Measurements from ENCODE around the gene FAM83D.
"Not testable (repeated sequence)": the region's sequence is repeated elsewhere in the genome, so short reads cannot be mapped to it uniquely, and the experiment has no call there.

FAM83D gene

DNA sequence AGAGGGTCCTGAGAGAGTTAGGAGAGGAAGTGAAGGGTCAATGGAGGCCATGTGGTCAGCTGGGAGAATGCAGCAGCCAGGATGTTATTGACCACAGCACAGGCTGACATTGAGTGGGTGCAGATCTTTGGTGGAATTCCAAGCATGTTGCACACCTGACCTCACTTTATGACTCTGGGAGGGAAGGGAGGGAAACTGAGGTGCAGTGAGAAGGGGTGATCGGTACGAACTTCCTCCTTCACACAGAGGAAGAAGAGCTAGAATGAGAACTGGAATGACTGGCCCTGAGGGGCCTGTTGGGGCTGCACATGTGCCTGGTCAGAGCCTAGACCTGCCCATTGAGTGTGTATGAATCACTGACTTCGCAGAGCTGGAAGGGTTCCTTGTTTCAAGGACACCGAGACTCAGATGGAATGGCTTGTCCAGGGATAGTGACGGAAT is 9.8 kb downstream of the FAM83D start:
- no peak for DNase-seq (ENCODE audit: low spot score)

DNA sequence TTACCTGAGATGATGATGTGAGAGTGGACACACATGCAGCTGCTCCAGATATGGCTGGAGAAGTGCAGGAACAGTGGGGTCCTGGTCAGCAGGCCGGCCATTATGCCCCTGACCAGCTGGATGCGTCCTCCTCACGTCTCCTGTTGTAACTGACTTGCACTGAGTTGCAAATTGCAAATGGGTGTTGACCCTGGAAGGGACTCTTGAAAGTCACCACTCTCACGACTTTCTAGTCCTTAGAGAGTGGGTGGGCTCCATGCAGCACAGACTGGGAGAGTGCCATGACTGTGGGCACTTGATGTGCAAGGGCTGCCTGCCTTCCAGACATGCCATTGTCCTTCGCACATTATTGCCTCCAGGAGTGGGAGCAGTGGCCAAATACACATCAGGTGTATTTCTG is 10.8 kb downstream of the FAM83D start:
- no peak for DNase-seq (ENCODE audit: low spot score)

DNA sequence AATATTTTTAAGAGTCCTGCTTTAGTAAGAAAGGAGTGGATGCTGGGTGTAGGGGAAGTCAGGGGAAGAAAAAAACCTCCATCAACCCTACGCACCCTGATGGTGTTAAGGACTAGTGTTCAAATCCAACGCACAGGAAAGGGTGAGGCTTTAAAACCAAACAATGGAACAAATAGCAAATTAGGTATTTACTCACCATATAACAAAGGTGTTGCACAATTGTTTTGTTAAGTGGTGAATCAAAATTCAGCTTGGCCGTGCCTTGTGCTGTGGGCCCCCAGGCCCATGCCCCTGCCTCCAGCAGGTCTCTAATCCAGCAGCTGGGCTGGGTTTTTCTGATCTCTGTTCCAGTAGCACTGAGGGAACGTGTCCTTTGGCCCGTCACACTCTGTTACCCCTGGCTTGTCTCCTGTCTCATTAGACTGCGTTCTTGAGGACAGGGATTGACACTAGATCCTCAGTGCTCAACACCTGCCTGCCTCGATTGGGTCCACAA is 11.8 kb downstream of the FAM83D start:
- DNase-seq (ENCODE audit: low spot score) = no peak

DNA sequence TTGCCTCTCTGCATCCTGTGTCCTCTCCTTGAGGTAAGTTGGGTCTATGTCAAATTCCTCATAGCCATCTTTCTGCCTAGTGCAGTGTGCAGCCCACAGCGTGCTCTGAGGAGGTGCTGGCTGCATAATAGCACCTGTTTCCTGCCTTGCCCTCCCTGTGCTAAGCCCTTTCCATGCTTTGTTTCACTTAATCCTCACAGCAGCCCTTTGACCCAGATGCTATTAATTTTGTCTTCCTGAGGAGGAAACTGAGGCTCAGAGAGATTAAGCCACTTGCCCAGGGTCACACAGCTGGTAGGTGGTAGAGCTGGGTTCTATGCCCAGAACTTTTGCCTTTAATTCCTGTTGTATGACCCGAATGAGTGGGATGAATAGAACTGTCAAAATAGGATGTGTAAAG is 13.5 kb downstream of the FAM83D start:
- no peak for DNase-seq (ENCODE audit: low spot score)

DNA sequence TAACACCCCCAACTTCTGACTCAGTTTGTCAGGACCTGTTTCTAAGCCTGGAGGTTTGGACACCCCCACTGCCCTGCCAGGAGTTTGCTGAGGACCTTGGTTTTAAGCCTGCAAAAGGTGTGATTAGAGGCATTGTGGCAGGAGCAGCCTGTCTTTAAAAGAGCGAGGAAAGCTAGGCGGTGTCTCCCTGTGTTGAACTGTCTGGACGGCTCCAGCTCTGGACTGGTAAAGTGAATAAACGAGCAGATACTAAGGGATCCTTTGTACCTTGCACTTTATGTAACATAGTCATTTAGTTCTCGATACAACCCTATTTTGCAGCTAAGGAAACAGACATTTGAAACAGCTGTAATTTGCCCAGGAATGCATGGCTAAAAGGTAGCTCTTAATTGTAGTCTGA is 14.4 kb downstream of the FAM83D start:
- DNase-seq (ENCODE audit: low spot score) = no peak

DNA sequence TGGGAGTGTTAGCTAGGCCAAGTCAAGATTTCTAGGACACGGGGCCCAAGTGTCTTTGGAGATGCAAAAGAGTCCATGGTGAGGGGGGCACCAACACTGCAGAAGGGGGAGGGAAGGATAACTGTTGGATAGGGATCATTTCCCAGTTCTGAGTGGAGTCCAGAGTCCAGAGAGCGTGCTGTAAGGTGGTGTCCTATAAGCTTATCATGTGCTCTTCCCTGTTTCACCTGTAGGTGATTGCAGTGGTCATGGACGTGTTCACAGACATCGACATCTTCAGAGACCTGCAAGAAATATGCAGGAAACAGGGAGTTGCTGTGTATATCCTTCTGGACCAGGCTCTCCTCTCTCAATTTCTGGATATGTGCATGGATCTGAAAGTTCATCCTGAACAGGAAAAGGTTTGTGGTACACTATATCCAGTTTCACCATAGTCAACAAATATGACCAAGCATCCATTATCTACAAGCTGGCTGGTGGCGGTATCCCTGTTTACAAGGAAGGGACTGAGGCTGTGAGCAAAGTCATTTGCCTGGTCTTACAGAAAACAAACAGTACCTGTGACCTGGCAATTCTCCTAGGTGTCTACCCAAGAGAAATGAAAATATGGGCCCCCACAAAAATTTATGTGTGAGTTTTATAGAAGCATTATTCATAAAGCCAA is 15.6 kb downstream of the FAM83D start:
- DNase-seq (ENCODE audit: low spot score) = no peak

DNA sequence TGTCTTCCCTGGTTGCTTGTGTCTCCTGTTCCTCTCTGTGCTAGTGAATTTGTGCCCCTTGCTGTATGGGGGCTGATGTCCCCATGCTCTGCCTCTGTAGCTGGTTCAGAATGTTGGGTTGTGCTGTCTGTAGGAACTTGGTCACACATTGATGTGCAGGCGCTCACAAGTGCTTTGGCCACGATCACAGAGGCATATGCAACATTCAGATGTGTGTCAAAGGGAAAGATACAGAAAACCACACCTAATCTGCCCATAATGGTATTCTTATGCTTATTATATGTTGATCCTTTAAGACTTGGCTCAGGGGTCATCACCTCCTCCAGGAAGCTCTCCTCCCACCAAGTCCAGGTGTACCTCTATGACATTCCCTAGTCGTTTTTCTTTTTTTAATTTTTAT is 18.8 kb downstream of the FAM83D start:
- no peak for DNase-seq (ENCODE audit: low spot score)

DNA sequence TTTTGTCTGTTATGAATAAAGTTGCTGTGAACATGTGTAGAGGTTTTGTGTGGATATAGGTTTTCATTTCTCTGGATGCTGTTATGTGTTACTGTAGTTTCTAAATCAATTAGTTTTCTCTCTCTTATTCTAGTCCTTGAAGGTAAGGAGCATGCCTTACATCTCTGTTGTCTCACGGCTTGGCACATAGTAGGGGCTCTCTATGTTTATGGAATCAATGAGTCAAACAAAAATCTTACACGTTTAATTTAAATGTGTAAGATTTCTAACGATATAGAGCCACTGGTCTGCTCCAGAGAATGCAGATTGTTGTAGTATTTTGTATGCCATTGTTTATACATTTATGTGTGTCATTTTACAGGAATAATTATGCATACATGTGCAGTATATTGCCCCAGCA is 20.6 kb downstream of the FAM83D start:
- DNase-seq (ENCODE audit: low spot score) = no peak

DNA sequence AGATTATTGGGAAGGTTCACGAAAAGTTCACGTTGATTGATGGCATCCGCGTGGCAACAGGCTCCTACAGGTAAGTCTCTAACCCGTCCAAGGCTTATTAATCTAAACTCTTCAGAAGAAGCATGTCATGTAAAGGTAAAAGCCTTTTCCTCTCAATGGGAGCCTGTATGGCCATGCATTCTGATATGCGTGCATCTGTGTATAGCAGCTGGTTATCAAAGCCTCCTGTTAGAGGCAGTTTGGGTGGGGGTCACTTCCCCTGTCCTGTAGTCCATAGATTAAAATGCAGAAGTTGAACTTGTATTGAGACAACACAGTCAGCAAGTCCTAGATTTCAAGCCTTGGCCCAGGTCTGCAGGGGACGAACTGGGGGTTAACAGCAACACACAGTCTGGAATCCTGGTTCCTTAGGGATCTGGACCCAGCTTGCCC is 21.7 kb downstream of the FAM83D start:
- DNase-seq (ENCODE audit: low spot score) = no peak

DNA sequence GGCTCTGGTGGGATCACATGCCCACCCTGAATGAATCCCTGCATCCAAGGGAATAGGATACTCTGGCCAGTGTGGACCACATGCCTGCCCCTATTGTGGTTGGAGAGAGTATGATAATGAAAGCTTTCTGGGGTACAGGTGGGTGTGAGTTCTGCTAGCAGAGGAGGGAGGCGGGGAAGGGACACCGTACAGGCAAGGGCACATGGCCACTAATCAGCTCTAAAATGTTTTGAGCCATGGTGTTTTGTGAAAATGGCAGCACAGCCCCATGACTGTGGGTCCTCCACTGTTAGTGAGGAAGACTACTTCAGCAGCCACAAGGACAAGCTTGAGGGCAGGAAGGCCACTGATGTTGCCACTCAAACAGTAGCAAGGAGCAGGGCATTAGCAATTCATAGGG is 24.0 kb downstream of the FAM83D start:
- no peak for DNase-seq (ENCODE audit: low spot score)

DNA sequence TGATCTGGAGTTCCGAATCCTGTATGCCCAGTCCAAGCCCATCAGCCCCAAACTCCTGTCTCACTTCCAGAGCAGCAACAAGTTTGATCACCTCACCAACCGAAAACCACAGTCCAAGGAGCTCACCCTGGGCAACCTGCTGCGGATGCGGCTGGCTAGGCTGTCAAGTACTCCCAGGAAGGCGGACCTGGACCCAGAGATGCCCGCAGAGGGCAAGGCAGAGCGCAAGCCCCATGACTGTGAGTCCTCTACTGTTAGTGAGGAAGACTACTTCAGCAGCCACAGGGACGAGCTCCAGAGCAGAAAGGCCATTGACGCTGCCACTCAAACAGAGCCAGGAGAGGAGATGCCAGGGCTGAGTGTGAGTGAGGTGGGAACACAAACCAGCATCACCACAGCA is 25.4 kb downstream of the FAM83D start:
- DNase-seq (ENCODE audit: low spot score) = no peak

DNA sequence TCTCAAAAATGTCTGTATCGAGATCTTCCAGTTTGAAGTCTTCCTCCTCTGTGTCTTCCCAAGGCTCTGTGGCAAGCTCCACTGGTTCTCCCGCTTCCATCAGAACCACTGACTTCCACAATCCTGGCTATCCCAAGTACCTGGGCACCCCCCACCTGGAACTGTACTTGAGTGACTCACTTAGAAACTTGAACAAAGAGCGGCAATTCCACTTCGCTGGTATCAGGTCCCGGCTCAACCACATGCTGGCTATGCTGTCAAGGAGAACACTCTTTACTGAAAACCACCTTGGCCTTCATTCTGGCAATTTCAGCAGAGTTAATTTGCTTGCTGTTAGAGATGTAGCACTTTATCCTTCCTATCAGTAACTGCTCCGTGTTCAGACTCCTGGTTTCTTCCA is 25.9 kb downstream of the FAM83D start:
- DNase-seq (ENCODE audit: low spot score) = no peak

DNA sequence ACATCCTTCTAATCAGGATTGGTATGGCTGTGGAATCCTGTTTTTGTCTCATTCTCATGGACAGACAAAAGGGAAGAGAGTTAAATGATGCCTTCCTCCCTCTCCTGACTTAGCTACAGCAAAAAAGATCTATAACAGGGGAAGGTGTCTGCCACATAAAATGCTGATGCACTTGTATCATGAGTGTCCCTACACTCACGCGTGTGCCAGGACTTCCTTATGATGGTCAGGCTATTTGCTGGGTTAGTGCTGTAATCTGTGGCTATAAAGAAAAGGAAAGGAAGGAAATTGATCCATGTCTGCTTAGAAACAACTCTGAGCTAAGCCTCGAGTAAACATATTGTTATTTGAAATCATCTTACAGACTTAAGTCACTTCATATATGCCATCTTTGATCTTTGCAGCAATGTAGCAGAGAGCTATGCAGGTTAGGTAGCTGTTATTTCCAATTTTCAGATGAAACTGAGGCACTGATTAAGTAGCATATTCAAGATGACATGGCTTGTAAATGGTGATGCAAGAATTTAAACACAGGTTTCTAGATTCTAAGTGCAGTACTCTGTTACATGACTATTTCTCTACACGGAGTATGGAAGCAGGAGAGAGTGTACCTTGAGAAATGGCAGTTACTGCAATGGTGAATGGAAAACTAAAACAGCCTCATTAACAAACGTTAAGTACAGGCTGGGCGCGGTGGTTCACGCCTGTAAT is 27.6 kb downstream of the FAM83D start:
- DNase-seq (ENCODE audit: low spot score) = no peak

DNA sequence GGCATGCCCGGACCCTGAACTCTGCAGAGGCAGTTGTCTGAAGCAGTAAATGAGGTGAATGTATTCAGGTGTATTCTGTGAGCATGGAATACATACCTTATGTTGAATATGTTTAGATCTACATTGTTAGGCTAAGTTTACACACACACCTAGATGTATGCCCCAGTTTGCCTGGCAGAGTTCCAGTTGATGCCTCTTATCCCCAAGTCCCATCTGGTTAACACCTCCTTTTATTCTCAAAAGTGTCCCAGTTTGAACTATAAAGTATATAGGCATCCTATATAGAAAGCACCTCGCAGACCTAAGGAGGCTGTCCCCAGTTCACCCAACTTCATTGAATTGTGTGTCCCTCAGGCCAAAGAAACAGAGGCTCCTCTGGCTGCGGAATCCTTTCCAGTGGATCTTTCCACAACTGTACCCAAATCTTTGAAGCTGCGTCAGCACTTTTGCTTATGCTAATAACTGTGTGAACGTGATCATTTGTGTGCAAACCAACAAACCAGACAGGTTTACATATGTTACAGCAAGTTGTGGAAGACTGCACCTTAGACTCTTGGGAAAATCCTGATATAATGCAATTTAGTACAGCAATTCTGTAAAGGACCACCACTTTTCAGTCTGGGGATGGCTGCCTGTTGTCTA is 31.1 kb downstream of the FAM83D start:
- no peak for DNase-seq (ENCODE audit: low spot score)

DNA sequence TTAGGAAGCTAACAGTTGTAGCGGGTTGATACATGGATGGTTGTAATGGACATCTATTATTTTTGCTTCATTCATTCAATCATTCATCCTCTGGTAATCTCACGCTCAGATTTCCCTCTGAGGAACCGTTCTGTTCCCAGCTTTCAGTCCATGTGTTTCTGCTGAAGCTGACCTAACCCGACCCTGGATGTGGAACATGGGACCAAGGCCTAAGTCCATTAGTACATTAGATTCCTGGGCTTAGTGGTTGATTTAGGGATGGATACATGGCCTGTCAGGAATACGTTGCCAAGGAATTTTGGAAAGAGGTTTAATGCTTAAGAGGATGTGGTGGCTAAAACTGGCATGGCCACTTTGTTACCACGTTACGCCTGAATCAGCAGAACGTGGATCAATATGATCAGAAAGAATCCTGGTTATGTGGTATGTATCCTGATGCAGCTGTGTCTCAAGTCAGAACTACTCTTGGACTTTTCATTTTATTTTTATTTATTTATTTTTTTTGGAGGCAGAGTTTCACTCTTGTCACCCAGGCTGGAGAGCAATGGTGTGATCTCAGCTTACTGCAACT is 31.8 kb downstream of the FAM83D start:
- no peak for DNase-seq (ENCODE audit: low spot score)

DNA sequence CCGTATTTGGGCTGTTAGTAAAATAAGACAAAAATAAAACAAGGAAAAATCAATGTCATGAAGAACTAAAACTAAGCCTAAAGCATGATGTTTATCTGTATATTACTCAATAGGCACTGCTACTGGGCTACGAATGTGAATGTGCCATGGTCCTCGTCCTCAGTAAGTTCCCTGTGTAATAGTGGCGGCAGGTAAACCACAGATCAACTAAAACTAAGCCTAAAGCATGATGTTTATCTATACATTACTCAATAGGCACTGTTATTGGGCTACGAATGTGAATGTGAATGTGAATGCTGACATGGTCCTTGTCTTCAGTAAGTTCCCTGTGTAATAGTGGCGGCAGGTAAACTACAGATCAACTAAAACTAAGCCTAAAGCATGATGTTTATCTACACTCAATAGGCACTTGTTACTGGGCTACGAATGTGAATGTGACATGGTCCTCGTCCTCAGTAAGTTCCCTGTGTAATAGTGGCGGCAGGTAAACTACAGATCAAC is 34.0 kb downstream of the FAM83D start:
- not testable (repeated sequence) for DNase-seq (ENCODE audit: low spot score)

DNA sequence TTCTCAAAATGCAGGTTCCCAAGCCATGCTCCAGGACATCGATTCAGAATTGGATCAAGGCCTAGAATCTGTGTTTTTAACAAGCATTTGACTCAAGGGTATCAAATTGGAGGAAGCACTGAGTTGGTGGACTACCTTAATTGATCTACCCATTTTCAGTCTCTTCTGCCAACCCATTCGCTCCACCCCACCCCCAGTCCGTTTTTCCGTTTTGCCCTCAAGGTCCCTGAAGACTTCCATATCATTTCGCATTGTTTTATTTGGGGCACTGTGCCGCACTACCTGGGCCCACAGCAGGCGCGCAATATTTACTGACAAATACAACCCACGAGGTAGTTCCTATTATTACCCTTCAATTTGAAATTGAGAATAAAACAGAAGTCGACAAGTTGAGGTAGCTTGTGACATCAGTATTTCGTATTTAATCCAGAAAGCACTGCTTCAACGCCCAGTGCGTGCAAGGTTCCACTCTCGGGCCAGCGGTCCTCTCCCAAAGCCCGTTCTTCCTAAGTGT is 35.4 kb downstream of the FAM83D start:
- no peak for DNase-seq (ENCODE audit: low spot score)

DNA sequence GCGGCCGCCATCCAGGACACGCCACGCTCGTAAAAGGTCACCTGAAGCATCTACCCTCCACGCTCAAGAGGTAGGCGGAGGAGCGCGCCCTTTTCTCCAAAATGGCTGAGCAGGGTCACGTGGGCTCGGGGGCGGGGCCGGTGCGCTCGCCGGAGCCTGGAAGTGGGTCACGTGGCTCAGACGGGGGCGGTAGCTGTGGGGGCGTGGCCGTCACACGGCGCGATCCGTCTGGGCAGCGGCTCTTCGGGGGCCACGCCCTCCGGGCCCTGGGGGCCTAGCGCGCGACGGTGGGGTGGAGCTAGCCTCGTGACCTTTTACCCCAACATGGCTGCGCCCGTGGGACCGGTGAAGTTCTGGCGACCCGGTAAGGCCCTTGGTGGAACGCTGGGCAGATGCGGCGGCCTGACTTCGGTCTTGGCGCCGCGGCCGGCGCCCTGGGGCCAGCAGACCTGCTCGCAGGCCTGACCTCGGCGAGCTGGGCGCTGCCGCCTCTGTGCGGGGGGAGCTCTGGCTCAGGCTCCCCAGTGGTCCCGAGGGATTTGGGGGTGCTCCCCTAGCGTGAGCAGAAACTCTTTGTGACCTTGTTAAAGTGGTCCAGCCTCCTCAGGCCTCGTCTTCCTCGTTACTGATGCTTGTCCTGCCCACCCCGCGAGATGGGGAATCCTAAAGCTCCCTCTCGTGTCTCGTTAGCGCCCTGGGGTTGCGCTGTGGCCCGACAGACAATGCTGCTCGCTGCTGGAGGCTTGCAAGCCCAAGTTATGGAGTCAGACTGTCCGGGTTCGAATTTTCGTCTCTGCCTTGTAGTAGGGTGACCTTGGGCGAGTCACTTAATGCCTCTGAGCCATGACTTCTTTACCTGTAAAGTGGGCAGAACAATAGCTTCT is 36.1 kb downstream of the FAM83D start, which contains the start of gene DHX35:
DHX35 (plus strand) TSS at position 301 of the 884 bp plus-strand sequence; CDS start at position 325, 24 bp downstream.
- DNase-seq (ENCODE audit: low spot score) = peak; percentile 97

DNA sequence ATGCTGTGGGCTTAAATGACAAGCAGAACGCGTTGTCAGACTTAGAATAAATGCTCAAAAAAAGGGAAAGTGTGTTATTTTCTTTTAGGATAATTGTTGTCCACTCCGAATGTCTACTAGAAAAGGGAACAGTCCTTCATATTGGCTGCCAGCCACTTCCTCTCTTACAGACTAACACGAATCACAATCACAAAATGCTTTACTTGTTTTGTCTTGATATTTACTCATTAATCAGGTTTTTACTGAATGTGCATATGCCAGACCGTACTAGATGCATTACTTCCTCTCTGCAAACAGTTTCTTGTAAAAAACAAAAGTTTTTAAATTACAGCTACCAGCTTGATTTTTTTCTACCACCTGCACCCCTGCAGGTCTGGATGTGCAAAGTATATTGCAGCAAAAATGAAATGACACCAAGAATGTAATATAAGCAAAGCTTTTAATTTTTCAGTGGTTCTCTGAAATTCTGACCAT is 36.7 kb downstream of the FAM83D start:
- DNase-seq (ENCODE audit: low spot score) = no peak

DNA sequence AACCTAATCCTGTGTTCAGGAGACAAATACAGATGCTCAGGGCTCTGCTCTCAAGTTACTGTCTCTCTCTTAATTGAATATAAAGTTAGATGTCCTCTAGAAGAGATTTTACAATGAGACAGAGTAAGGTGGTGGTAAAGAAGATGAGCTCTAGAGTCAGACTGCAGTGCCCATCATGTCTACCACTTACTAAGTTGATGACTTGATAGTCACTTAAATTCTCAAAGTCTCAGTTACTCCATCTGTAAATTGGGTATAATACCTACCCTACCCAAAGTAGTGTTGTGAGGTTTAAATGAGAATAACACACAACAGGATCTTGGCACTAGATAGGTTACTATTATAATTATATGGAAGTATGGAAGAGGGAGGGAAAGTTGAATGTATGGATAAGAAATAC is 37.5 kb downstream of the FAM83D start:
- DNase-seq (ENCODE audit: low spot score) = no peak

DNA sequence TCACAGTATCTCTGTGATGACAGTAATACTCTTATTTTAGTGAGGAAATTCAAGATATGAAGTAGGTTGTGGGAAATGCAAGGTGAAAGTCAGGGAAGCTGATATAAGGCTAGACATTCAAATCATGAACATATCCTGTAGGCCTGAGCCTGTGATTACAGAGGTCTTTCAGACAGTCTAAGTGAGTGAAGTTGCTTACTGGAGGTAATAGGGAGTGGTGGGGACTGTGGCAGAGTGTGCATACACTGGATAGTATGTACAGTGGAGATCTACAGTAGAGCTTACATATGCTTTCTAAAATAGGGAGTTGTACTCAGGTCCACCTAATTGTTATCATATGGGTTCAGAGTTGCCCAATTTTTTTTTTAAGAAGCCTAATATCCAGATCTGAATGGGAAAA is 39.0 kb downstream of the FAM83D start:
- no peak for DNase-seq (ENCODE audit: low spot score)

Data from NAMALWA (cell line).